Adrenal gland (tissue), 12 donors: ENCODE measurements around the gene LIMD2. TPM values are rescaled to one million over a fixed set of nuclear protein-coding genes. Genes with fewer than 3 reads are reported as not detected.
A peak's percentile ranks its signal among the peaks of the same experiment; 100 is the strongest.

Experiments
- DNase-seq, 7 donors: peaks; one replicate each; pipeline ENCODE4 v3.0.0-alpha.2; 2019 to 2020
- H3K27ac ChIP-seq, 5 donors: fragments of 200-600 bp; sonication (generic) in 4 of 5; 1 replicate in 3 of 5; 2 replicates in 2 of 5; pipeline versions ENCODE4 v1.5.1 to v1.8.0; 2016 to 2020; ENCODE audit warnings: mild to moderate bottlenecking in 1 of 5
- H3K27me3 ChIP-seq: fragments of 200-600 bp; 2 replicates; pipeline ENCODE4 v1.8.0; 2021
- H3K36me3 ChIP-seq, 2 donors: fragments of 200-600 bp; replicated peaks in 1 of 2; 1 replicate in 1 of 2; 2 replicates in 1 of 2; pipeline versions ENCODE4 v1.5.1 to v1.8.0; 2018 to 2022
- H3K4me1 ChIP-seq, 2 donors: fragments of 200-600 bp; replicated peaks in 1 of 2; 1 replicate in 1 of 2; 2 replicates in 1 of 2; pipeline versions ENCODE4 v1.5.1 to v1.8.0; 2018 to 2021
- H3K4me3 ChIP-seq, 4 donors: fragments of 200-600 bp; sonication (generic) in 3 of 4; one replicate each; pipeline ENCODE4 v1.5.1; 2016 to 2018
- H3K9me3 ChIP-seq, 3 donors: fragments of 200-600 bp; sonication (generic) in 1 of 3; replicated peaks in 1 of 3; 1 replicate in 2 of 3; 2 replicates in 1 of 3; pipeline versions ENCODE4 v1.5.1 to v1.8.0; 2016 to 2021
- CTCF ChIP-seq, 6 experiments: fragments of 450-650 bp in 4 of 6; fragments of 200-600 bp in 2 of 6; sonication (generic) in 1 of 6; IDR thresholded peaks; 1 replicate in 5 of 6; 2 replicates in 1 of 6; pipeline versions ENCODE4 v1.5.1 to v1.8.0; 2016 to 2021; ENCODE audit warnings: antibody characterized with exemption in 6 of 6, mild to moderate bottlenecking in 2 of 6, moderate library complexity in 1 of 6
- POLR2A ChIP-seq, 2 donors: fragments of 450-650 bp; IDR thresholded peaks; one replicate each; pipeline ENCODE4 v1.6.1; 2017; ENCODE audit warnings: antibody characterized with exemption in 2 of 2, mild to moderate bottlenecking in 2 of 2, moderate library complexity in 1 of 2
- whole genome bisulfite sequencing, 4 donors: extraction: QIAGEN DNeasy Blood & Tissue Kit in 2 of 4; methylation state at CpG; one replicate each; pipeline versions ENCODE4 v1.1.5 to v1.1.7; 2013 to 2017; 5-methylcytosine and 5-hydroxymethylcytosine counted together
- intact Hi-C, 2 donors: fragments of 100-400 bp; cut with DNase I; formaldehyde crosslinking; loops; one replicate each; pipeline versions ENCODE4 v1.14.1 to v1.15.0; 2022 to 2023
- polyA plus RNA-seq, 3 donors: library from polyadenylated mRNA; stranded (reverse); fragments of 200-250 nt in 2 of 3; fragments of 350-450 nt in 1 of 3; fragmentation: Illumina TruSeq in 1 of 3; extraction: RNeasy Lipid Tissue Mini Kit (QIAGEN cat#74804) in 1 of 3; gene quantifications; one replicate each; pipeline ENCODE4 v1.2.3, GENCODE V29; 2013 to 2014
- total RNA-seq, 9 donors: library from RNA; depleted of rRNA in 4 of 9; stranded (reverse); fragments of >200 nt in 4 of 9; fragments of 120-200 nt in 1 of 9; fragmentation: NEBNext Ultra II Directional in 1 of 9; extraction: Animal tissue kit (Norgen Biotek cat#: 25700) in 1 of 9; gene quantifications; one replicate each; pipeline versions ENCODE4 v1.1.0 to v1.2.4, GENCODE V29; 2013 to 2023
- donor health status: healthy with polysubstance abuse.
- donor health status: Bipolar disorder and iron deficiency.
- donor health status: DM: yes; HTN: yes; CAD: no.
- donor health status: DM: no; HTN: no; CAD: no.
- donor health status: DM: no; HTN: no; CAD: no.
- donor health status: DM: yes; HTN: yes; CAD: no.

The LIMD2 gene
- total and polyA plus RNA-seq, 12 donors = 2.5 to 76.3 (median 12.0) TPM

DNA sequence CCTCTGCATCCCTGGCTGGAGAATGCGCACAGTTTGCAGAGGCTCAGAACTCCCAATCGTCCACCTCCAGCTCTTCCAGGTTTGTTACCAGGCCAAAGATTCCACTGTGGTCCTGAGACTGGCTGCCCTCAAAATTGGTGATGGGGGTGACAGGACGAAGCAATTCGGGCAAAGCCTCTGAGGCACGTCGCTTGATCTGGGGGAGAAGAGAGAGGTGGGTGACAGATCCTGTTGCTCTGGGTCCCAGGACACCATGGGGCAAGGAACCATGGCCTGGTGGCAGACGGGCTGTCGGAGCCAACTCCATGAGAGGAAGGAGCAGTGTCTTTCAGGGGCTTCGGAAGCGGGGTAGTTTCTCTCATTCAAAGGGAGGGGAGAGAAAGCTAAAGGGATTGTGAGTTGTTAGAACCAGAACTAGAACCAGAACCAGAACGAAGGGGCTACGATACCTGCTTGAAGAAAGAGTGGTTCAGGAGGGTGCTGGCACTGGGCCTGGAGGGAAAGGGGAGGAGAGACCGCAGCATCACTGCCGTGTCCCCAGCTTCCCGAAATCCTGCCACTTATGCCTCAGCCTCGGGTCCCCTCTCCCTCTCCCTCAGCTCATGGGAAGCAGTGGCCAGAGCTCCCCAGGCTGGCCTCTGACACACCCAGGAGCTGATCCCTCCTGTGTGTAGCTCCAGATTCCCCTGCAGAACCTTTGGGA is 3.8 kb upstream of the LIMD2 start:
- H3K36me3 ChIP-seq = peaks cover 0 to 35% of the 10 kb centered on the region in 2 donors
- H3K27me3 ChIP-seq = no peaks in the 10 kb centered on the region
- H3K27ac ChIP-seq = no peak overlapping the region
- intact Hi-C loops = no loop called here
- TF ChIP-seq CTCF (IDR thresholded peaks at IDR 0.05) = no peak
- no peak for TF ChIP-seq POLR2A (IDR thresholded peaks at IDR 0.05)
- DNase-seq = peak in 1 of 7 donors; percentile 43
- WGBS, 4 donors = 91 to 96% (median 94%) methylated on average over 16 of the region's 16 CpGs
- H3K4me3 ChIP-seq = no peak overlapping the region
- peaks cover 10 to 15% of the 10 kb centered on the region in 2 donors for H3K4me1 ChIP-seq
- H3K9me3 ChIP-seq = no peaks in the 10 kb centered on the region

- TF ChIP-seq POLR2A (IDR thresholded peaks at IDR 0.05) = no peak
- TF ChIP-seq CTCF (IDR thresholded peaks at IDR 0.05) = no peak
- H3K9me3 ChIP-seq = no peaks in the 10 kb centered on the region
- H3K27me3 ChIP-seq = no peaks in the 10 kb centered on the region
- H3K27ac ChIP-seq = no peak overlapping the region
- DNase-seq = peak in 1 of 7 donors; percentile 36
- H3K4me3 ChIP-seq = no peak overlapping the region
- peaks cover 0 to 29% of the 10 kb centered on the region in 2 donors for H3K36me3 ChIP-seq
- 84 to 100% (median 90%) methylated on average over 3 to 5 of the region's 5 CpGs for WGBS, 4 donors
- intact Hi-C loops = no loop called here
- peaks cover 10 to 15% of the 10 kb centered on the region in 2 donors for H3K4me1 ChIP-seq
Observed at GRCh38 chr17:63703029-63703428, 3.1 kb upstream of the LIMD2 start.

DNA sequence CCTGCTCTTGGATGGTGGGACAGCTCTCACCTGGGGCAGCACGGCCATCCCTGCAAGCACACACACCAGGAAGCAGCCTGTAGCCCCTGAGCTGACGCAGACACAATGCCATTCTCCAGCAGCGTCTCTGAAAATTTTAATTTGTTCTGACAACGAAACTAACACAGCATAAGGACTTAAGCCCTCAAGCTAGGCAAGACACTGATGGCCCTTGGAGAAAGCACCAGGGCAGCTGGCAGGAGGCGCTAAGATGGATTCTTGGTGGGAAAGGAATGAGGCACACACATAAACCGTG is 2.7 kb upstream of the LIMD2 start:
- DNase-seq = peak in 1 of 7 donors; percentile 46
- H3K4me1 ChIP-seq = peaks cover 10 to 15% of the 10 kb centered on the region in 2 donors
- no peaks in the 10 kb centered on the region for H3K9me3 ChIP-seq
- intact Hi-C loops = no loop called here
- H3K4me3 ChIP-seq = no peak overlapping the region
- TF ChIP-seq CTCF (IDR thresholded peaks at IDR 0.05) (no peak), POLR2A (IDR thresholded peaks at IDR 0.05) (no peak)
- H3K36me3 ChIP-seq = peaks cover 0 to 29% of the 10 kb centered on the region in 2 donors
- no peaks in the 10 kb centered on the region for H3K27me3 ChIP-seq
- WGBS, 4 donors = 85 to 93% (median 91%) methylated on average over 4 to 6 of the region's 6 CpGs
- no peak overlapping the region for H3K27ac ChIP-seq

DNA sequence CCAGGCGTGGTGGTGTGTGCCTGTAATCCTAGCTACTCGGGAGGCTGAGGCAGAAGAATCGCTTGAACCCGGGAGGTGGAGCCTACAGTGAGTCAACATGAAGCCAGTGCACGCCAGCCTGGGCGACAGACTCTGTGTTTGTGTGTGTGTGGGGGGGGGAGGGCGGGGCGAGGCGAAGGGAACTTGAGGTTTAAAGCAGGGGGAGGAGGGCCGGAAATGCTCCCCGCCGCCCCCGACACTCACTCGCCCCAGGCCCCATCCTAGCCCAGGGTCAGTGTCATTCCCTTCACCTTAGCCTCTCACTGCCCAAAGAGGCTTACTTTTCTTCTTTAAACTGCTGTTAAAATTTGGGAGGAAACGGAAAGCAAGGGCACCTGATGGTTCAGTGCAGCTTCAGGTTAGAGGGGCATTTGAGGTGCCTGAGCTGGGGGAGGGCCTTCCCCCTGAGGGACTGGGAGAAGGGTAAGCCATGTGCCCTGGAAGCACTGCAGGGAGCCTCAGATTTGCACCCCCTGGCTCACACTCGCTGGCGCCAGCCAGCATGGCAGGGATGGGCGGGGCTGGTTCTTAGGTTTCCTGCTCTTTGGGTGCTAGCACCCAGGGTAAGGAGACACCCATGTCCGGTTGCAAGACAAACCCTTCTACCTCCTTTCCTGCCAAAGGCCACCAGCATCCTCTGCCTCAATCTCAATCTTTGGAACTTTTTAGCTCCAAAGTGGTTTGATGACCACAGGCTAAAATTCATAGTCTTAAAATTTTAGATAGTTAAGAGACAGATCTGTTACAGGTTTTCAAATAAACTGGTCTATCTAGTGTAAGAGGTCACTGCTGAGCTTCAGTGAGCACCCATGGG is 2.2 kb upstream of the LIMD2 start:
- Histone ChIP-seq H3K27me3 (no peaks in the 10 kb centered on the region), H3K27ac (peak overlapping the region in 1 of 5 donors; percentile 77), H3K4me1 (peaks cover 10 to 15% of the 10 kb centered on the region in 2 donors), H3K4me3 (no peak overlapping the region), H3K36me3 (peaks cover 0 to 29% of the 10 kb centered on the region in 2 donors), H3K9me3 (no peaks in the 10 kb centered on the region)
- 73 to 89% (median 83%) methylated on average over 10 to 19 of the region's 19 CpGs for WGBS, 4 donors
- DNase-seq = peak in 2 of 7 donors; percentile 32 to 67
- intact Hi-C loops = no loop called here
- TF ChIP-seq CTCF (IDR thresholded peaks at IDR 0.05) (no peak), POLR2A (IDR thresholded peaks at IDR 0.05) (no peak)
